ENCODE data around the gene PHF24.

GRCh38 chr9:34983209-34983608, 25.1 kb downstream of the PHF24 start:
- TF ChIP-seq, protein P1, sequence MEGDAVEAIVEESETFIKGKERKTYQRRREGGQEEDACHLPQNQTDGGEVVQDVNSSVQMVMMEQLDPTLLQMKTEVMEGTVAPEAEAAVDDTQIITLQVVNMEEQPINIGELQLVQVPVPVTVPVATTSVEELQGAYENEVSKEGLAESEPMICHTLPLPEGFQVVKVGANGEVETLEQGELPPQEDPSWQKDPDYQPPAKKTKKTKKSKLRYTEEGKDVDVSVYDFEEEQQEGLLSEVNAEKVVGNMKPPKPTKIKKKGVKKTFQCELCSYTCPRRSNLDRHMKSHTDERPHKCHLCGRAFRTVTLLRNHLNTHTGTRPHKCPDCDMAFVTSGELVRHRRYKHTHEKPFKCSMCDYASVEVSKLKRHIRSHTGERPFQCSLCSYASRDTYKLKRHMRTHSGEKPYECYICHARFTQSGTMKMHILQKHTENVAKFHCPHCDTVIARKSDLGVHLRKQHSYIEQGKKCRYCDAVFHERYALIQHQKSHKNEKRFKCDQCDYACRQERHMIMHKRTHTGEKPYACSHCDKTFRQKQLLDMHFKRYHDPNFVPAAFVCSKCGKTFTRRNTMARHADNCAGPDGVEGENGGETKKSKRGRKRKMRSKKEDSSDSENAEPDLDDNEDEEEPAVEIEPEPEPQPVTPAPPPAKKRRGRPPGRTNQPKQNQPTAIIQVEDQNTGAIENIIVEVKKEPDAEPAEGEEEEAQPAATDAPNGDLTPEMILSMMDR (conservative IDR thresholded peaks at IDR 0.05; ENCODE audit: low read length): no peak
- TF ChIP-seq EZH2phosphoT487 (IDR thresholded peaks at IDR 0.05; ENCODE audit: borderline replicate concordance): no peak
